OCI-LY1 (cell line): ENCODE results near the gene ARMC3.

Experiments
- CTCF ChIP-seq: fragments of 200-600 bp; sonication (generic), shearing (Covaris generic); IDR thresholded peaks from 2 replicates; pipeline ENCODE4 v1.5.1; 2017; ENCODE audit warnings: mild to moderate bottlenecking, antibody characterized with exemption, low read length, moderate library complexity, mixed read lengths
- EZH2 ChIP-seq: fragments of 200-600 bp; sonication (generic), shearing (Covaris generic); IDR thresholded peaks from 2 replicates; pipeline ENCODE4 v1.8.0; 2017; ENCODE audit warnings: borderline replicate concordance, mixed run types, mild to moderate bottlenecking, antibody characterized with exemption, low read length, moderate library complexity, mixed read lengths

- TF ChIP-seq CTCF (no peak), EZH2 (no peak)
These were observed 24.2 kb upstream of the ARMC3 start for GRCh38 chr10:22903694-22904093.
